K562 (cell line): Measurements from ENCODE around the gene DGUOK. TPM values are rescaled to one million over a fixed set of nuclear protein-coding genes. Genes with fewer than 3 reads are reported as not detected.

Experiments used
- ATAC-seq: fragments of 200-7000 bp; cut with Tn5 transposase; 3 replicates; pipeline ENCODE4 v1.9.1; 2020; ENCODE audit warnings: moderate library complexity
- BruUV-seq: library from RNA; stranded (reverse); fragments of 400-500 nt; replicated peaks from 2 replicates; lab custom pipeline; 2021; lab: Mats Ljungman, UMichigan
- CTCF ChIA-PET: fragments of 300-600 bp; formaldehyde crosslinking; extraction: SDS; loops from one replicate; lab custom pipeline; 2021; ENCODE audit warnings: low intra/inter-chr PET ratio; lab: Yijun Ruan, JAX
- POLR2A ChIA-PET: fragments of 300-600, 350-650 bp; sonication (Branson Sonifier 250); formaldehyde crosslinking; extraction: SDS; loops from one replicate; lab custom pipeline; 2021; ENCODE audit warnings: antibody characterized with exemption, inconsistent platforms; lab: Yijun Ruan, JAX
- DNase-seq, 4 experiments: peaks; one replicate each; pipeline versions ENCODE4 v3.0.0 to v3.0.0-alpha.2; 2011 to 2018; ENCODE audit warnings: low spot score in 3 of 4, mixed read lengths in 3 of 4; ENCODE audit errors: extremely low read depth in 1 of 4
- FAIRE-seq: peaks from 2 replicates; lab custom pipeline; 2011; peaks lifted over from hg19 to GRCh38; lab: Jason Lieb, UNC
- H2AFZ ChIP-seq: 2 replicates; pipeline ENCODE4 v1.6.0; 2011; ENCODE audit warnings: low read depth, low read length, control low read depth, inconsistent platforms
- H3K27ac ChIP-seq: fragments of 200-600 bp; 3 replicates; pipeline ENCODE4 v1.8.0; 2011; ENCODE audit warnings: low read depth, mild to moderate bottlenecking, control low read depth, inconsistent platforms, low read length, moderate library complexity, mixed read lengths; ENCODE audit errors: extremely low read depth
- H3K27me3 ChIP-seq, 2 experiments: fragments of 300-600 bp in 1 of 2; 2 replicates in 1 of 2; 3 replicates in 1 of 2; pipeline versions ENCODE4 v1.6.0 to v1.8.0; 2011; ENCODE audit warnings: inconsistent platforms in 2 of 2, low read length in 2 of 2, mild to moderate bottlenecking in 1 of 2, mixed read lengths in 1 of 2, moderate library complexity in 1 of 2; ENCODE audit not compliant: control insufficient read depth in 2 of 2, insufficient read depth in 2 of 2
- H3K36me3 ChIP-seq: fragments of 300-600 bp; 3 replicates; pipeline ENCODE4 v1.8.0; 2011; ENCODE audit warnings: mild to moderate bottlenecking, low read length, inconsistent platforms; ENCODE audit not compliant: control insufficient read depth, insufficient read depth
- H3K4me1 ChIP-seq, 2 experiments: fragments of 200-600 bp in 1 of 2; replicated peaks in 1 of 2; 2 replicates in 1 of 2; 3 replicates in 1 of 2; pipeline versions ENCODE4 v1.5.1 to v1.8.0; 2011; ENCODE audit warnings: inconsistent platforms in 2 of 2, low read length in 2 of 2, mild to moderate bottlenecking in 1 of 2, mixed read lengths in 1 of 2, moderate library complexity in 1 of 2; ENCODE audit not compliant: control insufficient read depth in 2 of 2, insufficient read depth in 2 of 2
- H3K4me2 ChIP-seq: 2 replicates; pipeline ENCODE4 v1.6.1; 2011; ENCODE audit warnings: low read length, control low read depth, inconsistent platforms, mixed read lengths; ENCODE audit not compliant: insufficient read depth
- H3K4me3 ChIP-seq: fragments of 200-600 bp; sonication (generic), shearing (Covaris generic); 2 replicates; pipeline ENCODE4 v1.5.1; 2016; ENCODE audit warnings: control low read depth, inconsistent platforms
- H3K79me2 ChIP-seq: fragments of 200-600 bp; 3 replicates; pipeline ENCODE4 v1.8.0; 2011; ENCODE audit warnings: low read length, inconsistent platforms; ENCODE audit not compliant: control insufficient read depth, insufficient read depth
- H3K9ac ChIP-seq, 2 experiments: 2 replicates each; pipeline versions ENCODE4 v1.6.0 to v1.6.1; 2011; ENCODE audit warnings: low read depth in 2 of 2, low read length in 2 of 2, control low read depth in 1 of 2, inconsistent platforms in 1 of 2, mild to moderate bottlenecking in 1 of 2, mixed read lengths in 1 of 2; ENCODE audit not compliant: insufficient read depth in 1 of 2
- H3K9me1 ChIP-seq: one replicate; pipeline ENCODE4 v1.6.0; 2011; ENCODE audit warnings: inconsistent platforms, mild to moderate bottlenecking, low read length, moderate library complexity; ENCODE audit not compliant: control insufficient read depth, insufficient read depth
- H3K9me3 ChIP-seq: replicated peaks from 2 replicates; pipeline ENCODE4 v1.5.1; 2011; ENCODE audit warnings: low read depth, low read length, inconsistent platforms; ENCODE audit not compliant: control insufficient read depth, insufficient read depth
- H4K20me1 ChIP-seq: replicated peaks from 2 replicates; pipeline ENCODE4 v1.6.1; 2011; ENCODE audit warnings: low read length, inconsistent platforms, mixed read lengths; ENCODE audit not compliant: control insufficient read depth, insufficient read depth
- ARNT ChIP-seq, 2 experiments: fragments of 450-650 bp; IDR thresholded peaks; 2 replicates each; pipeline ENCODE4 v1.6.1; 2016; ENCODE audit warnings: mild to moderate bottlenecking in 1 of 2
- BRD9 ChIP-seq: fragments of 450-650 bp; IDR thresholded peaks from 2 replicates; pipeline ENCODE4 v1.6.1; 2018; ENCODE audit warnings: low read depth; ENCODE audit not compliant: partially characterized antibody
- HDAC3 ChIP-seq: fragments of 450-650 bp; IDR thresholded peaks from 2 replicates; pipeline ENCODE4 v1.6.1; 2018; ENCODE audit warnings: borderline replicate concordance, mild to moderate bottlenecking, moderate library complexity; ENCODE audit not compliant: partially characterized antibody
- ID3 ChIP-seq, 2 experiments: fragments of 250-450 bp in 1 of 2; fragments of 450-650 bp in 1 of 2; sonication (Bioruptor Pico) in 1 of 2; IDR thresholded peaks; 2 replicates each; pipeline versions ENCODE4 v1.6.1 to v1.8.0; 2016 to 2021; ENCODE audit warnings: mild to moderate bottlenecking in 2 of 2, moderate library complexity in 2 of 2, missing compliant biosample characterization in 1 of 2, missing genetic modification characterization in 1 of 2
- JUN ChIP-seq, 2 experiments: sonication (generic) in 1 of 2; formaldehyde crosslinking in 1 of 2; IDR thresholded peaks; 2 replicates each; pipeline versions ENCODE4 v1.6.1 to v1.8.0; 2012 to 2022; ENCODE audit warnings: borderline replicate concordance in 2 of 2, mild to moderate bottlenecking in 2 of 2, improper control_type of control experiment in 1 of 2, low read depth in 1 of 2, low read length in 1 of 2, missing genetic modification reagents in 1 of 2
- KLF16 ChIP-seq: IDR thresholded peaks from 2 replicates; pipeline ENCODE4 v1.6.1; 2016; ENCODE audit warnings: antibody characterized with exemption
- NR0B1 ChIP-seq: fragments of 450-650 bp; IDR thresholded peaks from one replicate; pipeline ENCODE4 v1.6.1; 2018; ENCODE audit warnings: mild to moderate bottlenecking, moderate library complexity; ENCODE audit not compliant: partially characterized antibody
- RFX7 ChIP-seq: fragments of 250-450 bp; sonication (Bioruptor Pico); IDR thresholded peaks from 2 replicates; pipeline ENCODE4 v1.5.1; 2021; ENCODE audit warnings: mild to moderate bottlenecking
- SAP30 ChIP-seq: fragments of 200-600 bp; sonication (generic); IDR thresholded peaks from 2 replicates; pipeline ENCODE4 v1.6.1; 2012; ENCODE audit warnings: borderline replicate concordance, low read depth, mild to moderate bottlenecking, moderate library complexity, low read length, control low read depth, inconsistent platforms; ENCODE audit not compliant: insufficient read depth, poor library complexity, severe bottlenecking
- TAL1 ChIP-seq: fragments of 450-650 bp; IDR thresholded peaks from 2 replicates; pipeline ENCODE4 v1.6.1; 2016; ENCODE audit warnings: mild to moderate bottlenecking
- XRCC4 ChIP-seq: IDR thresholded peaks from one replicate; pipeline ENCODE4 v1.6.1; 2011; ENCODE audit not compliant: insufficient read depth, insufficient read length; ENCODE audit errors: extremely low read depth
- ZNF165 ChIP-seq: fragments of 250-450 bp; sonication (Bioruptor Pico); IDR thresholded peaks from 2 replicates; pipeline ENCODE4 v1.4.0; 2020; ENCODE audit warnings: borderline replicate concordance
- ZNF24 ChIP-seq: fragments of 450-650 bp; IDR thresholded peaks from 2 replicates; pipeline ENCODE4 v1.6.1; 2016
- ZNF518B ChIP-seq: fragments of 250-450 bp; sonication (Bioruptor Pico); IDR thresholded peaks from 2 replicates; pipeline ENCODE4 v1.5.0; 2021; ENCODE audit warnings: mild to moderate bottlenecking, moderate library complexity
- WGBS: fragments of 100-300 bp; shearing (Covaris generic); methylation state at CpG from one replicate; pipeline ENCODE4 v1.1.6; 2016; ENCODE audit warnings: low coverage, mixed read lengths; ENCODE audit not compliant: insufficient coverage; ENCODE audit errors: missing lambda C conversion rate; 5-methylcytosine and 5-hydroxymethylcytosine counted together
- in situ Hi-C: fragments of 300-500 bp; cut with MboI; formaldehyde crosslinking; loops from 4 replicates; pipeline ENCODE4 v1.15.0; 2018; ENCODE audit warnings: inconsistent platforms, mixed read lengths
- intact Hi-C: fragments of 100-400 bp; cut with micrococcal nuclease; formaldehyde crosslinking; loops from 2 replicates; pipeline ENCODE4 v1.14.2; 2022
- polyA plus RNA-seq, 8 experiments: library from polyadenylated mRNA; depleted of rRNA in 4 of 8; stranded (reverse) in 5 of 8; unstranded in 3 of 8; fragments of >200 nt; fragmentation: Nextera tagmentation in 2 of 8; fragmentation: Illumina TruSeq in 1 of 8; extraction: Ambion mirVana in 2 of 8; extraction: Trizol in 1 of 8; gene quantifications; 2 replicates each; pipeline versions ENCODE4 v1.2.1 to v1.2.3, GENCODE V29; 2011 to 2014; ENCODE audit warnings: inconsistent platforms in 1 of 8, missing spikeins in 1 of 8
- total RNA-seq, 7 experiments: library from RNA; depleted of rRNA in 6 of 7; stranded (reverse); fragments of >200 nt in 6 of 7; fragmentation: Illumina TruSeq in 2 of 7; extraction: Trizol in 2 of 7; gene quantifications; 2 replicates each; pipeline versions ENCODE4 v1.2.1 to v1.2.3, GENCODE V29; 2011 to 2021; ENCODE audit warnings: low replicate concordance in 1 of 7

The DGUOK gene
- total and polyA plus RNA-seq, 9 of the 15 experiments (the other 6 are each of a cell fraction or from before 2014, with no cell fraction given), result 67.0 to 288 (median 126) TPM

GRCh38 chr2:73993376-73993775, 66.7 kb downstream of the DGUOK start:
- Histone ChIP-seq H3K9me1 (no peaks in the 10 kb centered on the region), H2AFZ (no peak overlapping the region), H3K9ac (no peak overlapping the region), H3K4me3 (no peak overlapping the region), H3K79me2 (peaks cover 83% of the 10 kb centered on the region), H3K4me2 (no peak overlapping the region), H3K27me3 (no peaks in the 10 kb centered on the region), H3K27ac (no peak overlapping the region; the same call in 2 of the 3 replicates), H3K9me3 (no peaks in the 10 kb centered on the region), H3K36me3 (peaks cover 25% of the 10 kb centered on the region; the same call in 2 of the 3 replicates), H4K20me1 (peaks cover 15% of the 10 kb centered on the region; the same call in 1 of the 2 replicates), H3K4me1 (peaks cover 11 to 28% of the 10 kb centered on the region in 2 experiments; a peak in 4 of 5 replicates)
- ATAC-seq, result no peak
- no peak for TF ChIP-seq ZNF24
- TF ChIP-seq ARNT (IDR thresholded peaks at IDR 0.05), result no peak
- TF ChIP-seq BRD9, result no peak
- no peak for TF ChIP-seq XRCC4
- TF ChIP-seq HDAC3, result no peak
- TF ChIP-seq ID3 (CRISPR knock-in tag; IDR thresholded peaks at IDR 0.05), result no peak
- no peak for TF ChIP-seq ID3 (tag; IDR thresholded peaks at IDR 0.05)
- no peak for TF ChIP-seq ZNF518B
- no peak for TF ChIP-seq ZNF165 (CRISPR knock-in tag)
- TF ChIP-seq KLF16, result no peak
- no peak for TF ChIP-seq SAP30
- no peak for TF ChIP-seq JUN (IDR thresholded peaks at IDR 0.05; ENCODE audit: borderline replicate concordance, low read depth, low read length)
- no peak for TF ChIP-seq JUN (CRISPR knock-in tag; IDR thresholded peaks at IDR 0.05; ENCODE audit: borderline replicate concordance)
- no peak for TF ChIP-seq NR0B1
- no peak for TF ChIP-seq RFX7 (CRISPR knock-in tag)
- no peak for TF ChIP-seq TAL1
- POLR2A ChIA-PET, result interaction anchor here (0.6 kb wide), 1 partner anchor 265 kb away, joined by 3 read pairs; no protein-coding TSS in a partner anchor
- in situ Hi-C loops (no loop called here), intact Hi-C loops (loop anchor here (10.0 kb wide), 1 partner anchor 319 kb away; no protein-coding TSS in a partner anchor)
- FAIRE-seq, result no peak
- DNase-seq, result no peak
- no TSS peak for BruUV-seq
- CTCF ChIA-PET, result no interaction called here
- 64% methylated on average over 3 of the region's 3 CpGs for WGBS
